Measurements from ENCODE around the gene ANKRD50.

- TF ChIP-seq MAX (IDR thresholded peaks at IDR 0.05) (no peak), RAD21 (IDR thresholded peaks at IDR 0.05; ENCODE audit: low read depth) (no peak), TAF1 (IDR thresholded peaks at IDR 0.05; ENCODE audit: low read depth) (no peak), CEBPB (IDR thresholded peaks at IDR 0.05) (no peak), YY1 (IDR thresholded peaks at IDR 0.05; ENCODE audit: low read depth) (no peak), TEAD4 (IDR thresholded peaks at IDR 0.05) (no peak)
- TF ChIP-seq, protein P1, sequence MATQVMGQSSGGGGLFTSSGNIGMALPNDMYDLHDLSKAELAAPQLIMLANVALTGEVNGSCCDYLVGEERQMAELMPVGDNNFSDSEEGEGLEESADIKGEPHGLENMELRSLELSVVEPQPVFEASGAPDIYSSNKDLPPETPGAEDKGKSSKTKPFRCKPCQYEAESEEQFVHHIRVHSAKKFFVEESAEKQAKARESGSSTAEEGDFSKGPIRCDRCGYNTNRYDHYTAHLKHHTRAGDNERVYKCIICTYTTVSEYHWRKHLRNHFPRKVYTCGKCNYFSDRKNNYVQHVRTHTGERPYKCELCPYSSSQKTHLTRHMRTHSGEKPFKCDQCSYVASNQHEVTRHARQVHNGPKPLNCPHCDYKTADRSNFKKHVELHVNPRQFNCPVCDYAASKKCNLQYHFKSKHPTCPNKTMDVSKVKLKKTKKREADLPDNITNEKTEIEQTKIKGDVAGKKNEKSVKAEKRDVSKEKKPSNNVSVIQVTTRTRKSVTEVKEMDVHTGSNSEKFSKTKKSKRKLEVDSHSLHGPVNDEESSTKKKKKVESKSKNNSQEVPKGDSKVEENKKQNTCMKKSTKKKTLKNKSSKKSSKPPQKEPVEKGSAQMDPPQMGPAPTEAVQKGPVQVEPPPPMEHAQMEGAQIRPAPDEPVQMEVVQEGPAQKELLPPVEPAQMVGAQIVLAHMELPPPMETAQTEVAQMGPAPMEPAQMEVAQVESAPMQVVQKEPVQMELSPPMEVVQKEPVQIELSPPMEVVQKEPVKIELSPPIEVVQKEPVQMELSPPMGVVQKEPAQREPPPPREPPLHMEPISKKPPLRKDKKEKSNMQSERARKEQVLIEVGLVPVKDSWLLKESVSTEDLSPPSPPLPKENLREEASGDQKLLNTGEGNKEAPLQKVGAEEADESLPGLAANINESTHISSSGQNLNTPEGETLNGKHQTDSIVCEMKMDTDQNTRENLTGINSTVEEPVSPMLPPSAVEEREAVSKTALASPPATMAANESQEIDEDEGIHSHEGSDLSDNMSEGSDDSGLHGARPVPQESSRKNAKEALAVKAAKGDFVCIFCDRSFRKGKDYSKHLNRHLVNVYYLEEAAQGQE (IDR thresholded peaks at IDR 0.05; ENCODE audit: low read depth) = no peak
Measured at GRCh38 chr4:124684301-124684700, 28.2 kb downstream of the ANKRD50 start.

Data from Ishikawa (cell line).